GM11168 (cell line): Measurements from ENCODE around the gene MINDY3.

Source experiments
- in situ Hi-C: fragments of 300-500 bp; cut with MboI; formaldehyde crosslinking; loops from one replicate; pipeline ENCODE4 v1.12.0; 2022; ENCODE audit warnings: low sequenced_read_pairs; ENCODE audit not compliant: unreplicated experiment

The MINDY3 gene

GRCh38 chr10:15814565-15814964, 45.7 kb downstream of the MINDY3 start:
- in situ Hi-C loops: no loop called here

- in situ Hi-C loops: no loop called here
These were observed 46.9 kb downstream of the MINDY3 start for GRCh38 chr10:15813415-15813814.

GRCh38 chr10:15809450-15809849, 50.9 kb downstream of the MINDY3 start:
- in situ Hi-C loops: no loop called here

- in situ Hi-C loops: no loop called here
These were observed 52.0 kb downstream of the MINDY3 start for GRCh38 chr10:15808204-15808797.

GRCh38 chr10:15805395-15806058, 54.8 kb downstream of the MINDY3 start:
- in situ Hi-C loops: no loop called here

- in situ Hi-C loops: no loop called here
These were observed 56.2 kb downstream of the MINDY3 start for GRCh38 chr10:15804109-15804508.

- in situ Hi-C loops: no loop called here
These were observed 57.8 kb downstream of the MINDY3 start for GRCh38 chr10:15802375-15802949.

- in situ Hi-C loops: no loop called here
These were observed 58.7 kb downstream of the MINDY3 start for GRCh38 chr10:15801641-15802040.

- in situ Hi-C loops: no loop called here
These were observed 59.2 kb downstream of the MINDY3 start for GRCh38 chr10:15801147-15801546.

GRCh38 chr10:15797346-15797745, 63.0 kb downstream of the MINDY3 start:
- in situ Hi-C loops: no loop called here

GRCh38 chr10:15796762-15797161, 63.5 kb downstream of the MINDY3 start:
- in situ Hi-C loops: no loop called here

GRCh38 chr10:15796098-15796759, 64.1 kb downstream of the MINDY3 start:
- in situ Hi-C loops: no loop called here

- in situ Hi-C loops: no loop called here
These were observed 65.1 kb downstream of the MINDY3 start for GRCh38 chr10:15795036-15795792.

GRCh38 chr10:15794569-15794968, 65.7 kb downstream of the MINDY3 start:
- in situ Hi-C loops: no loop called here

GRCh38 chr10:15793664-15794063, 66.6 kb downstream of the MINDY3 start:
- in situ Hi-C loops: no loop called here

GRCh38 chr10:15792777-15793176, 67.5 kb downstream of the MINDY3 start:
- in situ Hi-C loops: no loop called here

GRCh38 chr10:15791816-15792524, 68.3 kb downstream of the MINDY3 start:
- in situ Hi-C loops: no loop called here

GRCh38 chr10:15789793-15790525, 70.3 kb downstream of the MINDY3 start:
- in situ Hi-C loops: no loop called here

GRCh38 chr10:15787426-15787825, 72.9 kb downstream of the MINDY3 start:
- in situ Hi-C loops: no loop called here
